HFFc6 (cell line): ENCODE data around the gene ARHGEF3. TPM values are rescaled to one million over a fixed set of nuclear protein-coding genes. Genes with fewer than 3 reads are reported as not detected.

Experiments
- total RNA-seq, 6 experiments: library from RNA; stranded (reverse); fragmentation: NEBNext Ultra II Directional; extraction: Animal tissue kit (Norgen Biotek cat#: 25700); gene quantifications; 2 replicates in 1 of 6; 3 replicates in 5 of 6; pipeline ENCODE4 v1.2.3, GENCODE V29; 2021

Gene ARHGEF3
- total RNA-seq, 6 experiments from 2014 or later = 1.7 to 5.9 (median 2.4) TPM

Other genes with a start within 250 kb of the ARHGEF3 start
- 10 to 100 TPM in 2 of 6 experiments, 1 to 10 TPM in 4; 9.0 to 10.2 (median 9.5) TPM for gene CCDC66, start 244.8 kb downstream of the ARHGEF3 start, total RNA-seq
- gene TASOR, start 118.7 kb downstream of the ARHGEF3 start, total RNA-seq = 10 to 100 TPM; 44.1 to 52.9 (median 47.6) TPM